Colonic mucosa (tissue), 4 donors: ENCODE results near the gene GSN. TPM values are rescaled to one million over a fixed set of nuclear protein-coding genes. Genes with fewer than 3 reads are reported as not detected.

Experiments
- DNase-seq: peaks from one replicate; pipeline ENCODE4 v3.0.0-alpha.2; 2020
- H3K27ac ChIP-seq: fragments of 200-600 bp; one replicate; pipeline ENCODE4 v1.8.0; 2021
- H3K27me3 ChIP-seq: fragments of 200-600 bp; one replicate; pipeline ENCODE4 v1.8.0; 2021
- H3K36me3 ChIP-seq: fragments of 200-600 bp; one replicate; pipeline ENCODE4 v1.8.0; 2021
- H3K4me1 ChIP-seq: fragments of 200-600 bp; one replicate; pipeline ENCODE4 v1.8.0; 2021; ENCODE audit warnings: mild to moderate bottlenecking
- H3K4me3 ChIP-seq: fragments of 200-600 bp; one replicate; pipeline ENCODE4 v1.8.0; 2021
- H3K9ac ChIP-seq, 2 donors: one replicate each; pipeline ENCODE4 v1.7.0; 2013; ENCODE audit warnings: control low read depth in 2 of 2, low read depth in 2 of 2, low read length in 2 of 2
- H3K9me3 ChIP-seq: fragments of 200-600 bp; one replicate; pipeline ENCODE4 v1.8.0; 2021
- CTCF ChIP-seq: fragments of 200-600 bp; IDR thresholded peaks from one replicate; pipeline ENCODE4 v1.8.0; 2022; ENCODE audit warnings: antibody characterized with exemption, mild to moderate bottlenecking
- intact Hi-C: fragments of 100-400 bp; cut with DNase I; formaldehyde crosslinking; loops from one replicate; pipeline ENCODE4 v1.14.1; 2022
- total RNA-seq, 2 donors: library from RNA; stranded (reverse); fragmentation: NEBNext Ultra II Directional in 1 of 2; extraction: Animal tissue kit (Norgen Biotek cat#: 25700) in 1 of 2; gene quantifications; one replicate each; pipeline ENCODE4 v1.2.1, GENCODE V29; 2021
- donor health status: healthy.
- donor health status: DM: no; HTN: no; CAD: no.
- donor health status: DM: no; HTN: no; CAD: no.

GSN gene
- total RNA-seq, 2 donors from 2014 or later, result 413 to 553 TPM

DNA sequence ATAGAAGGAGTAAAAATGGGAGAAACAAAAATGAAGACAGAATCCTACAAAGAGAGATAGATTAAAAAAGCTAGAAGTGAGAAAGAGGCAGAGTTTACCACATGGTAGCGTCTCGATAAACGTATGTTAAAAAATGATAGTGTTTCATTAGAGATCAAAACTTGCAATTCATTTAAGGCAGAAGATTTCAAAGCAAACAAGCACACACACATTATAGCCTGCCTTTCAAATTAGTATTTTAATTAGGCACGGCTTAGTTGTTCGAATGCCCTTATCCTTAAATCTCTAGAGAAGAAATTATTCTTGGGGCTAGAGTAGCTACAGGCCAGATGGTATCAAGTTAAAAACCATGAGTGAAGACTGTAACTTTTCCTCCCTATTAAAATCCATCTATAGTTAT, 96.1 kb downstream of the GSN start:
- Histone ChIP-seq H3K27ac (peak overlapping the region; percentile 75), H3K4me1 (peaks cover 3% of the 10 kb centered on the region), H3K27me3 (no peaks in the 10 kb centered on the region), H3K4me3 (no peak overlapping the region), H3K36me3 (no peaks in the 10 kb centered on the region), H3K9me3 (no peaks in the 10 kb centered on the region), H3K9ac (no peak overlapping the region)
- TF ChIP-seq CTCF, result no peak
- intact Hi-C loops, result no loop called here
- DNase-seq, result no peak

DNA sequence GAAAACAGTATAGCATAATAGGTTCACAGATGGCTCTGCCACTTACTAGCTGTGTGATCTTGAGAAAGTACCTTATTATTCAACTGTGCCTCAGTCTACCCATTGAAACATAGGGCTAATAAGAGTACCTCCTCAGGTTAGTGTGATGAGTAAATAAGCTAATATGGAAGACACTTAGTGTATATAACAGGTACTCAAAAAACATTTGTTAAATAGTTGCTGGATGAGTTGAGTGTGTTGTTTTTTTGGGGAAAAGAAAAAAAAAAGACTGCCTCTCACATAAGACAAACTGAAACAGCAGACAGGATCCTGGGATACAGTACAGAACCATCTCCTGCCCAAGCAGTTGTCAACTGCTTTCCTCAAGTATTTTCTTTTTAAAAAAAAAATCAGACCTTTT, 96.9 kb downstream of the GSN start:
- Histone ChIP-seq H3K4me1 (peaks cover 3% of the 10 kb centered on the region), H3K4me3 (no peak overlapping the region), H3K27ac (peak overlapping the region; percentile 20), H3K27me3 (no peaks in the 10 kb centered on the region), H3K9ac (no peak overlapping the region), H3K36me3 (no peaks in the 10 kb centered on the region), H3K9me3 (no peaks in the 10 kb centered on the region)
- TF ChIP-seq CTCF, result no peak
- no peak for DNase-seq
- intact Hi-C loops, result no loop called here

- no peaks in the 10 kb centered on the region for H3K36me3 ChIP-seq
- TF ChIP-seq CTCF, result no peak
- H3K4me3 ChIP-seq, result no peak overlapping the region
- no peak for DNase-seq
- intact Hi-C loops, result no loop called here
- peaks cover 3% of the 10 kb centered on the region for H3K4me1 ChIP-seq
- no peaks in the 10 kb centered on the region for H3K27me3 ChIP-seq
- no peak overlapping the region for H3K9ac ChIP-seq
- H3K9me3 ChIP-seq, result no peaks in the 10 kb centered on the region
- no peak overlapping the region for H3K27ac ChIP-seq
These were observed 97.6 kb downstream of the GSN start for GRCh38 chr9:121365564-121365963.

- Histone ChIP-seq H3K4me3 (no peak overlapping the region), H3K27ac (peak overlapping the region; percentile 93), H3K27me3 (no peaks in the 10 kb centered on the region), H3K4me1 (peaks cover 4% of the 10 kb centered on the region), H3K9me3 (no peaks in the 10 kb centered on the region), H3K36me3 (no peaks in the 10 kb centered on the region), H3K9ac (peak overlapping the region in 1 of 2 donors; percentile 30)
- TF ChIP-seq CTCF, result no peak
- no peak for DNase-seq
- intact Hi-C loops, result no loop called here
These were observed 98.7 kb downstream of the GSN start for GRCh38 chr9:121366611-121367192.

- Histone ChIP-seq H3K27ac (peak overlapping the region; percentile 93), H3K9ac (no peak overlapping the region), H3K27me3 (no peaks in the 10 kb centered on the region), H3K36me3 (no peaks in the 10 kb centered on the region), H3K4me3 (peak overlapping the region; percentile 74), H3K4me1 (peaks cover 12% of the 10 kb centered on the region), H3K9me3 (no peaks in the 10 kb centered on the region)
- TF ChIP-seq CTCF, result no peak
- intact Hi-C loops, result no loop called here
- DNase-seq, result no peak
These were observed 99.6 kb downstream of the GSN start for GRCh38 chr9:121367306-121368137.
